ENCODE measurements around the gene SHH. TPM values are rescaled to one million over a fixed set of nuclear protein-coding genes. Genes with fewer than 3 reads are reported as not detected.

The SHH gene
- total and polyA plus RNA-seq, 2 experiments from 2014 or later: not detected

- TF ChIP-seq ZNF462 (CRISPR knock-in tag; IDR thresholded peaks at IDR 0.05) (no peak), ZNF331 (CRISPR knock-in tag; IDR thresholded peaks at IDR 0.05; ENCODE audit: low read depth) (no peak), JUNB (IDR thresholded peaks at IDR 0.05; ENCODE audit: unreplicated experiment) (no peak), EZH2phosphoT487 (IDR thresholded peaks at IDR 0.05; ENCODE audit: unreplicated experiment) (no peak)
Measured at GRCh38 chr7:155802906-155803417, 9.3 kb downstream of the SHH start (continued).

- H3K4me3 Mint-ChIP-seq: peak overlapping the region; percentile 55; the same call in 2 of the 3 replicates
- TF ChIP-seq EZH2 (IDR thresholded peaks at IDR 0.05; ENCODE audit: low read depth, unreplicated experiment) (peak; percentile 67), STAT1 (IDR thresholded peaks at IDR 0.05; ENCODE audit: unreplicated experiment) (no peak)
- H3K9me3 Mint-ChIP-seq: peaks cover 5% of the 10 kb centered on the region; the same call in 2 of the 3 replicates
- peaks cover 80% of the 10 kb centered on the region for H3K27me3 Mint-ChIP-seq (ENCODE audit: insufficient read depth, low read depth, poor library complexity)
- DNase-seq (ENCODE audit: low spot score) (no peak), ATAC-seq (no peak)
- H3K4me1 Mint-ChIP-seq: peaks cover 16% of the 10 kb centered on the region
- Histone ChIP-seq H3F3A (replicated peaks; ENCODE audit: low read depth) (no peaks in the 10 kb centered on the region), H3K36me3 (ENCODE audit: insufficient read depth) (no peaks in the 10 kb centered on the region), H3K27ac (ENCODE audit: low read depth) (no peak overlapping the region), H3K4me2 (no peak overlapping the region), H3K27me3 (ENCODE audit: insufficient read depth) (peaks cover 100% of the 10 kb centered on the region), H2AFZ (no peak overlapping the region), H3K9me2 (ENCODE audit: insufficient read depth) (no peaks in the 10 kb centered on the region), H4K20me1 (replicated peaks; ENCODE audit: insufficient read depth) (peaks cover 9% of the 10 kb centered on the region; the same call in 1 of the 2 replicates), H3K4me1 (ENCODE audit: insufficient read depth) (peaks cover 14% of the 10 kb centered on the region), H3K79me2 (replicated peaks; ENCODE audit: insufficient read depth) (no peaks in the 10 kb centered on the region), H3K4me3 (no peak overlapping the region)
- no peak overlapping the region for H3K27ac Mint-ChIP-seq
- H3K36me3 Mint-ChIP-seq (ENCODE audit: low read depth): no peaks in the 10 kb centered on the region; the same call in 2 of the 3 replicates
Measured at GRCh38 chr7:155802291-155802690, 10.0 kb downstream of the SHH start.

All from GM23338 (cell line).